ENCODE measurements around the gene HIVEP3.

HIVEP3 gene

GRCh38 chr1:41542196-41542930, 376.4 kb downstream of the HIVEP3 start:
- TF ChIP-seq POLR2AphosphoS5 (IDR thresholded peaks at IDR 0.05; ENCODE audit: low read depth, low read length) (no peak), SIN3A (IDR thresholded peaks at IDR 0.05; ENCODE audit: borderline replicate concordance, insufficient read depth, low read length) (no peak)

GRCh38 chr1:41541592-41541952, 377.1 kb downstream of the HIVEP3 start:
- TF ChIP-seq TAF1 (IDR thresholded peaks at IDR 0.05; ENCODE audit: borderline replicate concordance, insufficient read depth, low read length) = no peak
- no peak for TF ChIP-seq FOXP2 (optimal IDR thresholded peaks at IDR 0.05; ENCODE audit: borderline replicate concordance, extremely low read depth, extremely low read length, insufficient read depth)
- no peak for TF ChIP-seq SIN3A (IDR thresholded peaks at IDR 0.05; ENCODE audit: borderline replicate concordance, insufficient read depth, low read length)
- no peak for TF ChIP-seq POLR2AphosphoS5 (IDR thresholded peaks at IDR 0.05; ENCODE audit: low read depth, low read length)
- no peak for TF ChIP-seq REST (IDR thresholded peaks at IDR 0.05; ENCODE audit: insufficient read depth in 1 of 2, low read depth in 2 of 2, low read length in 2 of 2)

- no peak for TF ChIP-seq REST (IDR thresholded peaks at IDR 0.05; ENCODE audit: insufficient read depth in 1 of 2, low read depth in 2 of 2, low read length in 2 of 2)
- no peak for TF ChIP-seq POLR2AphosphoS5 (IDR thresholded peaks at IDR 0.05; ENCODE audit: low read depth, low read length)
- no peak for TF ChIP-seq TAF1 (IDR thresholded peaks at IDR 0.05; ENCODE audit: borderline replicate concordance, insufficient read depth, low read length)
Measured at GRCh38 chr1:41540886-41541591, 377.7 kb downstream of the HIVEP3 start.

DNA sequence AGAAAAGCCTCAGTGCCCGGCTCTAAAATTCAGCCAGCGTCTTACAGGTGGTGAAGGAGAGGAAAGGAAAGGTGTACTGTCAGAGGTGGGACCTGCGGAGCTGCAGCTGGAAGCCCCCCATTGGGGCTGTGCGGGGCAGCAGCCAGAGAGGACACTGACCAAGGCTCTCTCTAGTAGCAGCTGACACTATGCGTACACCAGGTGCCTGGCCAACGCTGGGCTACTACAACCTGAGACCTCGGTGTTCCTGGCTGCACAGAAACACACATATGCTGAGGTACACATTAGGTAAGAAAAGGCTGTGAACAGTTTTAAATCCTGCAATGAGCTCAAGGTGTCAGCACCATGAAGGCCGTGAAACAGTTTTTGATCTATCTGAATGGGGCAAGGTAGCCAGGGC, 378.7 kb downstream of the HIVEP3 start:
- TF ChIP-seq REST (IDR thresholded peaks at IDR 0.05; ENCODE audit: insufficient read depth in 1 of 2, low read depth in 2 of 2, low read length in 2 of 2) (no peak), FOXP2 (optimal IDR thresholded peaks at IDR 0.05; ENCODE audit: borderline replicate concordance, extremely low read depth, extremely low read length, insufficient read depth) (no peak), SIN3A (IDR thresholded peaks at IDR 0.05; ENCODE audit: borderline replicate concordance, insufficient read depth, low read length) (no peak), POLR2AphosphoS5 (IDR thresholded peaks at IDR 0.05; ENCODE audit: low read depth, low read length) (no peak), TAF1 (IDR thresholded peaks at IDR 0.05; ENCODE audit: borderline replicate concordance, insufficient read depth, low read length) (no peak)

GRCh38 chr1:41539418-41539805, 379.3 kb downstream of the HIVEP3 start:
- TF ChIP-seq POLR2AphosphoS5 (IDR thresholded peaks at IDR 0.05; ENCODE audit: low read depth, low read length) (no peak), TAF1 (IDR thresholded peaks at IDR 0.05; ENCODE audit: borderline replicate concordance, insufficient read depth, low read length) (no peak), FOXP2 (optimal IDR thresholded peaks at IDR 0.05; ENCODE audit: borderline replicate concordance, extremely low read depth, extremely low read length, insufficient read depth) (no peak), REST (IDR thresholded peaks at IDR 0.05; ENCODE audit: insufficient read depth in 1 of 2, low read depth in 2 of 2, low read length in 2 of 2) (no peak), SIN3A (IDR thresholded peaks at IDR 0.05; ENCODE audit: borderline replicate concordance, insufficient read depth, low read length) (no peak)
